Progenitor cell of endocrine pancreas (in vitro differentiated cells): Measurements from ENCODE around the gene CRYBA2. TPM values are rescaled to one million over a fixed set of nuclear protein-coding genes. Genes with fewer than 3 reads are reported as not detected.

Experiments
- DNase-seq: peaks from one replicate; pipeline ENCODE4 v3.0.0; 2021; ENCODE audit warnings: low spot score; ENCODE audit not compliant: unreplicated experiment
- H3K27ac Mint-ChIP-seq: 2 replicates; pipeline ENCODE4 v1.8.0; 2021; ENCODE audit warnings: mild to moderate bottlenecking, moderate library complexity, mixed read lengths
- H3K27me3 Mint-ChIP-seq: 2 replicates; pipeline ENCODE4 v1.8.0; 2021; ENCODE audit warnings: mixed read lengths
- H3K36me3 Mint-ChIP-seq: 2 replicates; pipeline ENCODE4 v1.8.0; 2022; ENCODE audit warnings: mixed read lengths; ENCODE audit not compliant: insufficient read depth
- H3K4me1 Mint-ChIP-seq: 2 replicates; pipeline ENCODE4 v1.8.0; 2021; ENCODE audit warnings: low read depth, mixed read lengths
- H3K4me3 Mint-ChIP-seq: 2 replicates; pipeline ENCODE4 v1.8.0; 2021; ENCODE audit warnings: low read depth, mild to moderate bottlenecking, moderate library complexity, mixed read lengths
- H3K9me3 Mint-ChIP-seq: 2 replicates; pipeline ENCODE4 v1.8.0; 2021; ENCODE audit warnings: low read depth, mixed read lengths
- total RNA-seq: library from RNA; stranded (reverse); gene quantifications from 2 replicates; pipeline ENCODE4 v1.2.1, GENCODE V29; 2021
- TF ChIP-seq, protein P1 (sequence below): fragments of 200-600 bp; sonication (generic); IDR thresholded peaks from one replicate; pipeline ENCODE4 v1.5.0; 2021; ENCODE audit warnings: antibody characterized with exemption, mild to moderate bottlenecking; ENCODE audit not compliant: unreplicated experiment

The CRYBA2 gene
- total RNA-seq, 1 donor from 2014 or later, result 30.1 TPM

DNA sequence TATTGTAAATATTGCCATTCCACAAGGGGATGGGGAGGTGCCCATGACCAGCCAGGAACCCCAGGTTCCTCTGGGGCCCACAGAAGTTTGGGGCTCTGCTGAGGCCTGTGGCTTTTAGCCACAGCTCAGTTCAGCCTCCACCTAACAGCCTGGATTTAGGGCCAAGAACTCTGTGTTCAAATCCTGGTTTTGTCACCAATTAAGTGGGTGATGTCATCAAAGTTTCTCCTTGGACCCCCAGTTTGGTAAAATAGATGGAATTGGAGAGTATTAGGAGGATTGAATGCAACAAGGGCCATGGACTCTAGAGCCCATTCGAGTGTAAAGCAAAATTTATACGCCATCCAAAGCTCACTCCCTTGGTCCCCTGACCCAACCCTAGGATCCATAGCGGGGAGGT lies 5.1 kb downstream of the CRYBA2 start:
- no peak overlapping the region for H3K27ac Mint-ChIP-seq
- H3K36me3 Mint-ChIP-seq, result no peaks in the 10 kb centered on the region
- TF ChIP-seq, protein P1, sequence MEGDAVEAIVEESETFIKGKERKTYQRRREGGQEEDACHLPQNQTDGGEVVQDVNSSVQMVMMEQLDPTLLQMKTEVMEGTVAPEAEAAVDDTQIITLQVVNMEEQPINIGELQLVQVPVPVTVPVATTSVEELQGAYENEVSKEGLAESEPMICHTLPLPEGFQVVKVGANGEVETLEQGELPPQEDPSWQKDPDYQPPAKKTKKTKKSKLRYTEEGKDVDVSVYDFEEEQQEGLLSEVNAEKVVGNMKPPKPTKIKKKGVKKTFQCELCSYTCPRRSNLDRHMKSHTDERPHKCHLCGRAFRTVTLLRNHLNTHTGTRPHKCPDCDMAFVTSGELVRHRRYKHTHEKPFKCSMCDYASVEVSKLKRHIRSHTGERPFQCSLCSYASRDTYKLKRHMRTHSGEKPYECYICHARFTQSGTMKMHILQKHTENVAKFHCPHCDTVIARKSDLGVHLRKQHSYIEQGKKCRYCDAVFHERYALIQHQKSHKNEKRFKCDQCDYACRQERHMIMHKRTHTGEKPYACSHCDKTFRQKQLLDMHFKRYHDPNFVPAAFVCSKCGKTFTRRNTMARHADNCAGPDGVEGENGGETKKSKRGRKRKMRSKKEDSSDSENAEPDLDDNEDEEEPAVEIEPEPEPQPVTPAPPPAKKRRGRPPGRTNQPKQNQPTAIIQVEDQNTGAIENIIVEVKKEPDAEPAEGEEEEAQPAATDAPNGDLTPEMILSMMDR, result no peak
- H3K27me3 Mint-ChIP-seq, result peaks cover 93% of the 10 kb centered on the region
- H3K4me3 Mint-ChIP-seq, result no peak overlapping the region
- no peaks in the 10 kb centered on the region for H3K9me3 Mint-ChIP-seq
- peaks cover 3% of the 10 kb centered on the region for H3K4me1 Mint-ChIP-seq
- DNase-seq, result no peak

- H3K36me3 Mint-ChIP-seq, result no peaks in the 10 kb centered on the region
- H3K9me3 Mint-ChIP-seq, result no peaks in the 10 kb centered on the region
- H3K4me3 Mint-ChIP-seq, result no peak overlapping the region
- H3K4me1 Mint-ChIP-seq, result peaks cover 4% of the 10 kb centered on the region
- peaks cover 92% of the 10 kb centered on the region for H3K27me3 Mint-ChIP-seq
- TF ChIP-seq, protein P1, result no peak
- no peak overlapping the region for H3K27ac Mint-ChIP-seq
- no peak for DNase-seq
Observed at GRCh38 chr2:218986148-218986761, 7.0 kb downstream of the CRYBA2 start.

- H3K27me3 Mint-ChIP-seq, result peaks cover 90% of the 10 kb centered on the region
- no peaks in the 10 kb centered on the region for H3K9me3 Mint-ChIP-seq
- no peak overlapping the region for H3K4me3 Mint-ChIP-seq
- TF ChIP-seq, protein P1, result no peak
- no peak overlapping the region for H3K27ac Mint-ChIP-seq
- H3K4me1 Mint-ChIP-seq, result peaks cover 8% of the 10 kb centered on the region
- no peak for DNase-seq
- no peaks in the 10 kb centered on the region for H3K36me3 Mint-ChIP-seq
Observed at GRCh38 chr2:218985325-218986091, 7.7 kb downstream of the CRYBA2 start.

DNA sequence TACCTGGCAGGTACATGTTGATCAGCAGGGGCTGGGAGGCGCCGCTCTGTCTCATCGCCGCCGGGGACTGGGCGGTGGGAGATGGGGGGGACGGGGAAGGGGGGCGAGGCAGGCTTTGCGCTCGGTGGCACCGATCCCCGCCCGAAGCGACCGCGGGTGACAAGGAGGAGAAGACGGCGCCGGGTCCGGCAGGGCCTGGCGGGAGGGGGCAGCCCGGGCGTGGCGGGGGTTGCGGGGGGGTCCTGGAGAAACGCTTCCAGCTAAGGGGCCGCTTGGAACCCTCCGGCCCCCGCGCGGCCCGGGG lies 8.2 kb downstream of the CRYBA2 start, which contains the start of gene FEV:
Gene FEV (minus strand): TSS at position 164 of the 304 bp plus-strand sequence. CDS start 109 bp downstream, at position 55.
- TF ChIP-seq, protein P1, result no peak
- Mint-ChIP-seq H3K4me3 (peak within 1 kb of the TSS; percentile 67), H3K4me1 (peaks cover 8% of the 10 kb centered on the region), H3K27ac (no peak within 1 kb of the TSS), H3K36me3 (no peaks in the 10 kb centered on the region), H3K27me3 (peaks cover 88% of the 10 kb centered on the region), H3K9me3 (no peaks in the 10 kb centered on the region)
- no peak for DNase-seq

DNA sequence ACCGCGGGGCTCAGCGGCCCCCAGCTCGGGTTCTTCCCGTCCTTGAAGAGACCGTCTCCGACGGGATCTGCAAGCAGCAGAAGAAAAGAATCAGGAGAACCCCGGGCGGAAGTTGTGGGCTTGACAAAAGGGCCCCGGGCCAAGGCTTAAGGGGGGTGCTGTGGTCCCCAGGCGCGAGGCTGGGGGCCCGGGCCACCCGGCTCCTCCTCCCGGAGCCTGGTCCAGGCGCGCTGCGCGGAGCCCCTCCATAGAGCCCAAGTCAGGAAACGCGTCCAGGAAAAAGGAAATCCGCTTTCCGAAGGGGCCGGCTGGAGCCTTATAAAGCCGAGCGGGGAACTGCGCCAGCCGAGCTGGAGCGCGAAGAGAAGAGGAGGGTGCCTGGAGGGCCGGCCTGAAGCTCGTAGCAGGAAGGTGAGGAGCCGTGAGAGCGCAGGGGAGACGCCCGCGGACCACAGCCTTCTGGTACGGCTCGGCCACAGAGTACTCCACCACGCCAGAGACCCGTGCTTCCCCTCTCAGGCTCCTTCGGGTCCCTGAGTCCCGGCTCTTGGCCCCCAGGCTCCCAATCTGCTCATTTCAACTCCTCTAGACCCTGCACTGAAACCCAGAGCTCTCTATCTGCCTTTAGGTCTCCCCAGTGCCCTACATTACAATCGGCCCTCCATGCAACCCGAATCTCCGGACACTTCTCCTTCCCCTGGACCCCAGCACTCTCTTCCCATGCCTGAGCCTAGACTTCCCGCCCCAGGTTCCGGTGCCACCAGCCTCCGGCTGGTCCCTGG lies 8.8 kb downstream of the CRYBA2 start:
- Mint-ChIP-seq H3K9me3 (no peaks in the 10 kb centered on the region), H3K27me3 (peaks cover 88% of the 10 kb centered on the region), H3K4me1 (peaks cover 8% of the 10 kb centered on the region), H3K4me3 (peak overlapping the region; percentile 67), H3K27ac (no peak overlapping the region), H3K36me3 (no peaks in the 10 kb centered on the region)
- TF ChIP-seq, protein P1, result no peak
- DNase-seq, result no peak
